SK-N-SH (cell line): Measurements from ENCODE around the gene VOPP1. TPM values are rescaled to one million over a fixed set of nuclear protein-coding genes. Genes with fewer than 3 reads are reported as not detected.

Source experiments
- CTCF ChIA-PET: fragments of 300-600, 350-600 bp; formaldehyde crosslinking; extraction: SDS; loops from one replicate; lab custom pipeline; 2021; lab: Yijun Ruan, JAX
- POLR2A ChIA-PET: fragments of 350-600 bp; sonication (Branson Sonifier 250); formaldehyde crosslinking; extraction: SDS; loops from one replicate; lab custom pipeline; 2020; ENCODE audit warnings: antibody characterized with exemption, inconsistent platforms; lab: Yijun Ruan, JAX
- DNase-seq: peaks from one replicate; pipeline ENCODE4 v3.0.0; 2012
- H2AFZ ChIP-seq: fragments of 200-600 bp; sonication (generic); 2 replicates; pipeline ENCODE4 v1.8.1; 2016; ENCODE audit warnings: antibody characterized with exemption, mild to moderate bottlenecking, low read depth
- H3F3A ChIP-seq: fragments of 200-600 bp; sonication (generic); replicated peaks from 2 replicates; pipeline ENCODE3; 2016; ENCODE audit warnings: antibody characterized with exemption, mild to moderate bottlenecking; ENCODE audit not compliant: insufficient read depth
- H3K27ac ChIP-seq, 2 experiments: fragments of 200-500 bp in 1 of 2; fragments of 200-600 bp in 1 of 2; sonication (Bioruptor generic) in 1 of 2; sonication (generic), shearing (Covaris generic) in 1 of 2; 2 replicates each; pipeline versions ENCODE4 v1.5.1 to v1.6.1; 2014 to 2016; ENCODE audit warnings: low read depth in 2 of 2, inconsistent platforms in 1 of 2, low read length in 1 of 2, mild to moderate bottlenecking in 1 of 2, mixed read lengths in 1 of 2
- H3K27me3 ChIP-seq: fragments of 200-600 bp; sonication (generic), shearing (Covaris generic); 2 replicates; pipeline ENCODE4 v1.6.1; 2016; ENCODE audit warnings: mixed run types; ENCODE audit not compliant: insufficient read depth
- H3K36me3 ChIP-seq, 2 experiments: fragments of 200-500 bp in 1 of 2; fragments of 200-600 bp in 1 of 2; sonication (Bioruptor generic) in 1 of 2; sonication (generic) in 1 of 2; replicated peaks in 1 of 2; 2 replicates each; pipeline versions ENCODE3 to v1.5.1; 2014 to 2016; ENCODE audit warnings: low read length in 1 of 2, mild to moderate bottlenecking in 1 of 2; ENCODE audit not compliant: insufficient read depth in 2 of 2, control insufficient read depth in 1 of 2
- H3K4me1 ChIP-seq, 2 experiments: fragments of 200-500 bp in 1 of 2; fragments of 200-600 bp in 1 of 2; sonication (Bioruptor generic) in 1 of 2; sonication (generic), shearing (Covaris generic) in 1 of 2; 2 replicates each; pipeline versions ENCODE4 v1.5.1 to v1.6.1; 2014 to 2016; ENCODE audit warnings: low read depth in 1 of 2, low read length in 1 of 2, mixed run types in 1 of 2; ENCODE audit not compliant: insufficient read depth in 2 of 2, control insufficient read depth in 1 of 2
- H3K4me2 ChIP-seq: fragments of 200-600 bp; sonication (generic), shearing (Covaris generic); 2 replicates; pipeline ENCODE4 v1.6.1; 2017; ENCODE audit warnings: mixed run types
- H3K4me3 ChIP-seq, 2 experiments: fragments of 200-500 bp in 1 of 2; fragments of 200-600 bp in 1 of 2; sonication (Bioruptor generic) in 1 of 2; sonication (generic), shearing (Covaris generic) in 1 of 2; 2 replicates each; pipeline versions ENCODE4 v1.5.1 to v1.8.1; 2014 to 2016; ENCODE audit warnings: low read depth in 2 of 2, inconsistent platforms in 1 of 2, low read length in 1 of 2, mild to moderate bottlenecking in 1 of 2, mixed read lengths in 1 of 2, moderate library complexity in 1 of 2
- H3K79me2 ChIP-seq: fragments of 200-600 bp; sonication (generic); 2 replicates; pipeline ENCODE4 v1.8.1; 2017; ENCODE audit warnings: mild to moderate bottlenecking; ENCODE audit not compliant: insufficient read depth
- H3K9ac ChIP-seq: fragments of 200-600 bp; sonication (generic); 2 replicates; pipeline ENCODE4 v1.6.1; 2017; ENCODE audit warnings: mixed run types
- H3K9me2 ChIP-seq: fragments of 200-600 bp; sonication (generic); 2 replicates; pipeline ENCODE4 v1.6.1; 2017; ENCODE audit warnings: mixed run types
- H3K9me3 ChIP-seq: fragments of 200-600 bp; sonication (generic); 2 replicates; pipeline ENCODE4 v1.6.1; 2017; ENCODE audit warnings: mixed run types, mild to moderate bottlenecking, moderate library complexity
- H4K20me1 ChIP-seq: fragments of 200-600 bp; sonication (generic); 2 replicates; pipeline ENCODE4 v1.6.1; 2017; ENCODE audit warnings: mild to moderate bottlenecking, mixed run types; ENCODE audit not compliant: insufficient read depth
- CHD2 ChIP-seq: fragments of 150-350 bp; IDR thresholded peaks from 2 replicates; pipeline ENCODE4 v1.6.1; 2018; ENCODE audit warnings: low read length; ENCODE audit not compliant: partially characterized antibody
- CTCF ChIP-seq: fragments of 200-600 bp; sonication (generic); IDR thresholded peaks from 2 replicates; pipeline ENCODE4 v1.6.1; 2017; ENCODE audit warnings: antibody characterized with exemption, mild to moderate bottlenecking, moderate library complexity
- EP300 ChIP-seq, 2 experiments: IDR thresholded peaks; 2 replicates each; pipeline versions ENCODE4 v1.4.0 to v1.6.1; 2012; ENCODE audit warnings: borderline replicate concordance in 1 of 2, low read depth in 1 of 2, low read length in 1 of 2
- EZH2phosphoT487 ChIP-seq: fragments of 200-600 bp; sonication (generic); IDR thresholded peaks from 2 replicates; pipeline ENCODE4 v1.6.1; 2017; ENCODE audit warnings: low read depth, mixed run types, mild to moderate bottlenecking, antibody characterized with exemption, moderate library complexity, borderline replicate concordance
- FOSL2 ChIP-seq: IDR thresholded peaks from 2 replicates; pipeline ENCODE4 v1.4.0; 2012; ENCODE audit warnings: low read depth, mild to moderate bottlenecking, moderate library complexity, borderline replicate concordance
- IRF3 ChIP-seq: fragments of 150-350 bp; IDR thresholded peaks from 2 replicates; pipeline ENCODE4 v1.6.1; 2016; ENCODE audit warnings: mild to moderate bottlenecking, low read depth, low read length
- JUND ChIP-seq: IDR thresholded peaks from 2 replicates; pipeline ENCODE4 v1.4.0; 2012
- MAX ChIP-seq: IDR thresholded peaks from 2 replicates; pipeline ENCODE4 v1.4.0; 2012; ENCODE audit warnings: low read depth
- MXI1 ChIP-seq: IDR thresholded peaks from 2 replicates; pipeline ENCODE4 v1.6.1; 2012; ENCODE audit warnings: mild to moderate bottlenecking, low read depth, low read length, improper control_type of control experiment
- NFIC ChIP-seq: IDR thresholded peaks from 2 replicates; pipeline ENCODE4 v1.4.0; 2012; ENCODE audit warnings: borderline replicate concordance
- NRF1 ChIP-seq: IDR thresholded peaks from 2 replicates; pipeline ENCODE4 v1.6.1; 2012; ENCODE audit warnings: low read depth, mild to moderate bottlenecking, low read length
- PBX3 ChIP-seq: IDR thresholded peaks from 2 replicates; pipeline ENCODE4; 2012
- POLR2AphosphoS5 ChIP-seq: IDR thresholded peaks from 2 replicates; pipeline ENCODE4 v1.6.1; 2012; ENCODE audit warnings: low read depth, low read length
- RAD21 ChIP-seq: IDR thresholded peaks from 2 replicates; pipeline ENCODE4 v1.6.1; 2012; ENCODE audit warnings: mild to moderate bottlenecking, low read length
- RCOR1 ChIP-seq: fragments of 150-350 bp; IDR thresholded peaks from 2 replicates; pipeline ENCODE4 v1.6.1; 2017; ENCODE audit warnings: antibody characterized with exemption, low read length
- RFX5 ChIP-seq: IDR thresholded peaks from 2 replicates; pipeline ENCODE4 v1.6.1; 2012; ENCODE audit warnings: mild to moderate bottlenecking, improper control_type of control experiment, low read length
- RXRA ChIP-seq: IDR thresholded peaks from 2 replicates; pipeline ENCODE4 v1.4.0; 2012; ENCODE audit warnings: low read depth, mild to moderate bottlenecking, borderline replicate concordance
- SIN3A ChIP-seq: IDR thresholded peaks from 2 replicates; pipeline ENCODE4 v1.6.1; 2012; ENCODE audit warnings: low read depth, mild to moderate bottlenecking, low read length, moderate library complexity, borderline replicate concordance
- TCF12 ChIP-seq: IDR thresholded peaks from 2 replicates; pipeline ENCODE4 v1.4.0; 2012
- TEAD4 ChIP-seq: IDR thresholded peaks from 2 replicates; pipeline ENCODE4 v1.4.0; 2012; ENCODE audit warnings: mild to moderate bottlenecking, borderline replicate concordance; ENCODE audit not compliant: insufficient read depth
- WGBS: methylation state at CpG from one replicate; pipeline ENCODE4 v1.1.6; 2017; ENCODE audit warnings: low lambda C conversion rate; 5-methylcytosine and 5-hydroxymethylcytosine counted together
- polyA plus RNA-seq, 3 experiments: library from polyadenylated mRNA; depleted of rRNA; stranded (reverse); fragments of >200 nt; gene quantifications; 2 replicates each; pipeline ENCODE4 v1.2.3, GENCODE V29; 2012

Gene VOPP1
- polyA plus RNA-seq, 1 of the 3 experiments (the other 2 are of a cell fraction) = 69.5 TPM

GRCh38 chr7:55546814-55547213, 25.5 kb downstream of the VOPP1 start:
- Histone ChIP-seq H4K20me1 (peaks cover 88% of the 10 kb centered on the region), H3K4me1 (peaks cover 33 to 34% of the 10 kb centered on the region in 2 experiments), H3K36me3 (peaks cover 0 to 7% of the 10 kb centered on the region in 2 experiments), H3K4me2 (peak overlapping the region; percentile 72), H3K4me3 (peak overlapping the region in 1 of 2 experiments; percentile 10; a peak in 1 of 4 replicates), H2AFZ (no peak overlapping the region), H3K27ac (peak overlapping the region; percentile 66 to 69), H3K9me3 (no peaks in the 10 kb centered on the region), H3K9ac (no peak overlapping the region), H3K27me3 (no peaks in the 10 kb centered on the region), H3K9me2 (no peaks in the 10 kb centered on the region), H3K79me2 (peaks cover 100% of the 10 kb centered on the region), H3F3A (peaks cover 11% of the 10 kb centered on the region)
- ChIA-PET POLR2A (interaction anchor here (1.4 kb wide), 1 partner anchor 12 kb away, joined by 5 read pairs; no protein-coding TSS in a partner anchor), CTCF (interaction anchor here (0.8 to 1.9 kb wide), 3 partner anchors 9 to 27 kb away, joined by 3 to 4 read pairs (median 4); no protein-coding TSS in a partner anchor)
- peak; percentile 83; the same call in 1 of the 2 replicates for TF ChIP-seq SIN3A
- TF ChIP-seq IRF3 = no peak
- TF ChIP-seq RCOR1 = no peak
- peak; percentile 93 for TF ChIP-seq JUND
- no peak for TF ChIP-seq EZH2phosphoT487
- TF ChIP-seq PBX3 = peak; percentile 96
- no peak for TF ChIP-seq RFX5
- 0 out of 2 replicates have a peak, but pooled peaks have one; percentile 18 for TF ChIP-seq MXI1
- TF ChIP-seq MAX = peak; percentile 40; the same call in 1 of the 2 replicates
- peak in 1 of 2 experiments; percentile 42; a peak in 1 of 4 replicates for TF ChIP-seq EP300 (IDR thresholded peaks at IDR 0.05; ENCODE audit: borderline replicate concordance in 1 of 2, low read depth in 1 of 2, low read length in 1 of 2)
- TF ChIP-seq NRF1 = no peak
- TF ChIP-seq FOSL2 = peak; percentile 92
- TF ChIP-seq NFIC = peak; percentile 91
- TF ChIP-seq RXRA = peak; percentile 72; the same call in 1 of the 2 replicates
- TF ChIP-seq TCF12 = peak; percentile 78
- TF ChIP-seq CHD2 = no peak
- peak; percentile 54; the same call in 1 of the 2 replicates for TF ChIP-seq POLR2AphosphoS5
- TF ChIP-seq RAD21 = no peak
- 0 out of 2 replicates have a peak, but pooled peaks have one; percentile 60 for TF ChIP-seq TEAD4
- no peak for TF ChIP-seq CTCF
- DNase-seq = peak; percentile 66
- 15% methylated on average over 5 of the region's 5 CpGs for WGBS
